ENCODE measurements around the gene KDM4C. TPM values are rescaled to one million over a fixed set of nuclear protein-coding genes. Genes with fewer than 3 reads are reported as not detected.

The KDM4C gene
- total RNA-seq, 1 experiment from 2014 or later, result 7.1 TPM

GRCh38 chr9:6904371-6904770, 146.6 kb downstream of the KDM4C start:
- intact Hi-C loops (cut with micrococcal nuclease; ENCODE audit: unreplicated experiment), result no loop called here
- H3K9me3 ChIP-seq (ENCODE audit: control insufficient read depth, insufficient read depth, low read depth, low read length), result no peaks in the 10 kb centered on the region
- H3K36me3 ChIP-seq (ENCODE audit: control insufficient read depth, insufficient read depth, low read length), result no peaks in the 10 kb centered on the region
- H3K4me3 ChIP-seq (ENCODE audit: low read depth in 2 of 2, low read length in 2 of 2), result no peak overlapping the region
- H3K27ac ChIP-seq (ENCODE audit: low read length), result no peak overlapping the region
- CTCF ChIA-PET, result no interaction called here
- DNase-seq (ENCODE audit: low read depth, low spot score), result no peak
- no peaks in the 10 kb centered on the region for H3K4me1 ChIP-seq (ENCODE audit: control insufficient read depth, insufficient read depth, low read length)
- TF ChIP-seq TCF7L2 (IDR thresholded peaks at IDR 0.05; ENCODE audit: low read depth, low read length), result no peak
- no peak for TF ChIP-seq POLR2AphosphoS5 (IDR thresholded peaks at IDR 0.05; ENCODE audit: low read depth, low read length)
- TF ChIP-seq, protein P1, sequence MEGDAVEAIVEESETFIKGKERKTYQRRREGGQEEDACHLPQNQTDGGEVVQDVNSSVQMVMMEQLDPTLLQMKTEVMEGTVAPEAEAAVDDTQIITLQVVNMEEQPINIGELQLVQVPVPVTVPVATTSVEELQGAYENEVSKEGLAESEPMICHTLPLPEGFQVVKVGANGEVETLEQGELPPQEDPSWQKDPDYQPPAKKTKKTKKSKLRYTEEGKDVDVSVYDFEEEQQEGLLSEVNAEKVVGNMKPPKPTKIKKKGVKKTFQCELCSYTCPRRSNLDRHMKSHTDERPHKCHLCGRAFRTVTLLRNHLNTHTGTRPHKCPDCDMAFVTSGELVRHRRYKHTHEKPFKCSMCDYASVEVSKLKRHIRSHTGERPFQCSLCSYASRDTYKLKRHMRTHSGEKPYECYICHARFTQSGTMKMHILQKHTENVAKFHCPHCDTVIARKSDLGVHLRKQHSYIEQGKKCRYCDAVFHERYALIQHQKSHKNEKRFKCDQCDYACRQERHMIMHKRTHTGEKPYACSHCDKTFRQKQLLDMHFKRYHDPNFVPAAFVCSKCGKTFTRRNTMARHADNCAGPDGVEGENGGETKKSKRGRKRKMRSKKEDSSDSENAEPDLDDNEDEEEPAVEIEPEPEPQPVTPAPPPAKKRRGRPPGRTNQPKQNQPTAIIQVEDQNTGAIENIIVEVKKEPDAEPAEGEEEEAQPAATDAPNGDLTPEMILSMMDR (IDR thresholded peaks at IDR 0.05), result no peak
- no peak for TF ChIP-seq REST (IDR thresholded peaks at IDR 0.05; ENCODE audit: insufficient read depth in 1 of 2, low read depth in 2 of 2, low read length in 1 of 2)
- no peak for TF ChIP-seq SIN3A (IDR thresholded peaks at IDR 0.05; ENCODE audit: borderline replicate concordance, insufficient read depth, low read depth, low read length)
- in situ Hi-C loops (cut with HindIII; ENCODE audit: low pct_unique_long_range_greater_than_20kb, low sequenced_read_pairs), result no loop called here
- POLR2A ChIA-PET, result no interaction called here
- no peak for ATAC-seq
- no TSS peak for BruUV-seq (replicated peaks)
- no peaks in the 10 kb centered on the region for H3K27me3 ChIP-seq (ENCODE audit: control insufficient read depth, insufficient read depth, low read length)

DNA sequence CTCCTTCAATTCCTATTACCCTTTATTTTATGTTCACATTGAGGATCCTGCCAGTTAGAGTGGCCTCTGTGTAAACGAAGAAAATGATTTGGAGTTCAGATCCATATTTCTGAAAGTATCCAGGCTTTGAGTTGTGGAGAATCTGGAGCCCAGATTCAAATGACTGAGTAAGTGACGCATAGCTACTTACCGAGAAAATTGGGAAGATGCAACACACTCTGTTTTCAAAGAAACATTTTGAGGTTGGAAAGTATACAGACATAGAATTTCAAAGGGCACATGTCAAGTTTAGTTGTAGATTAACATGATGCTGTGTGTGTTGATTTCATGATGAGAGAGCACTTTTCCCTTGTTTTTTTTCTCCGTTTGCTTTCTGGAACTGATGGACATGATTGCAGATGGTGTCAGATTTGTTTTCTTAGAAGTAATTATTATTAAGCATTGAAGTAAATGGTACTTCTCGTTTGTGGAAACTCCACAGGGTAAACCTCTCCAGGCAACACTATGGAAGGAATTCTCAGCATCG, 148.1 kb downstream of the KDM4C start:
- H3K27me3 ChIP-seq (ENCODE audit: control insufficient read depth, insufficient read depth, low read length), result no peaks in the 10 kb centered on the region
- CTCF ChIA-PET, result no interaction called here
- H3K27ac ChIP-seq (ENCODE audit: low read length), result no peak overlapping the region
- no peak for TF ChIP-seq TCF7L2 (IDR thresholded peaks at IDR 0.05; ENCODE audit: low read depth, low read length)
- no peak for TF ChIP-seq REST (IDR thresholded peaks at IDR 0.05; ENCODE audit: insufficient read depth in 1 of 2, low read depth in 2 of 2, low read length in 1 of 2)
- TF ChIP-seq, protein P1 (IDR thresholded peaks at IDR 0.05), result no peak
- TF ChIP-seq SIN3A (IDR thresholded peaks at IDR 0.05; ENCODE audit: borderline replicate concordance, insufficient read depth, low read depth, low read length), result no peak
- TF ChIP-seq POLR2AphosphoS5 (IDR thresholded peaks at IDR 0.05; ENCODE audit: low read depth, low read length), result no peak
- in situ Hi-C loops (cut with HindIII; ENCODE audit: low pct_unique_long_range_greater_than_20kb, low sequenced_read_pairs), result no loop called here
- no peaks in the 10 kb centered on the region for H3K36me3 ChIP-seq (ENCODE audit: control insufficient read depth, insufficient read depth, low read length)
- no peak overlapping the region for H3K4me3 ChIP-seq (ENCODE audit: low read depth in 2 of 2, low read length in 2 of 2)
- POLR2A ChIA-PET, result no interaction called here
- H3K9me3 ChIP-seq (ENCODE audit: control insufficient read depth, insufficient read depth, low read depth, low read length), result no peaks in the 10 kb centered on the region
- BruUV-seq (replicated peaks), result no TSS peak
- H3K4me1 ChIP-seq (ENCODE audit: control insufficient read depth, insufficient read depth, low read length), result no peaks in the 10 kb centered on the region
- ATAC-seq, result no peak
- intact Hi-C loops (cut with micrococcal nuclease; ENCODE audit: unreplicated experiment), result no loop called here
- DNase-seq (ENCODE audit: low read depth, low spot score), result no peak
